Fibroblast of lung (primary cell): Measurements from ENCODE around the gene PRR23E.

Experiments used
- CTCF ChIP-seq, 2 donors: IDR thresholded peaks in 1 of 2; conservative IDR thresholded peaks in 1 of 2; 1 replicate in 1 of 2; 2 replicates in 1 of 2; pipeline ENCODE4 v1.5.1; 2011 to 2012; ENCODE audit warnings: low read length in 2 of 2, control low read depth in 1 of 2, inconsistent platforms in 1 of 2, low read depth in 1 of 2, mild to moderate bottlenecking in 1 of 2
- EZH2 ChIP-seq: IDR thresholded peaks from 2 replicates; pipeline ENCODE4 v1.5.1; 2012; ENCODE audit warnings: low read length, control low read depth, mild to moderate bottlenecking; ENCODE audit errors: missing control alignments

- TF ChIP-seq CTCF (conservative IDR thresholded peaks at IDR 0.05 in 1 of 2, IDR thresholded peaks at IDR 0.05 in 1 of 2; ENCODE audit: low read depth in 1 of 2, low read length in 2 of 2) (no peak), EZH2 (no peak)
Observed at GRCh38 chr3:127158614-127159229, 34.2 kb upstream of the PRR23E start.
